ENCODE measurements around the gene TMEM272. TPM values are rescaled to one million over a fixed set of nuclear protein-coding genes. Genes with fewer than 3 reads are reported as not detected.

The TMEM272 gene
- polyA plus RNA-seq, 1 of the 3 experiments (the other 2 are of a cell fraction) = not detected

DNA sequence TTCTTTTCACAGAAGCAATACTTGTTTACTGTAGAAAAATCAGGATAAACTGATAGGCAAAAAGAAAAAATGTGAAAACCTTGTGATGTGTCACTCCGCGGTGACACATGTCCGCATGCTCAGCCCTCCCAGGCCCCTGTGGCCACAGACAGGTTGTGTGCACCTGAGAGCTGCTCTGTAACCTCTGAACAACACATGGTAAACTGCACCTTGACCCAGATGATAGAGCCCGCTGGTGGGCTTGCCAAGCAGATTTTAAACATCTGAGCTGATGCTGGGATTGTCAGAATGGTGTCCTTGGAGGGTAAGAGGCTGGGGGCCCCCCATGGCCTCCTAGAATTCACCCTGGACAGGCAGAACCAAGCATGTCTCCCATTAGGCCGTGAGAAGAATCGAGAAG, 74.8 kb downstream of the TMEM272 start:
- DNase-seq = no peak
- Histone ChIP-seq H3K4me2 (no peak overlapping the region), H3K36me3 (replicated peaks in 1 of 2; ENCODE audit: control insufficient read depth in 1 of 2, insufficient read depth in 2 of 2, low read length in 1 of 2) (peaks cover 7 to 9% of the 10 kb centered on the region in 2 experiments), H3K79me2 (ENCODE audit: insufficient read depth) (no peaks in the 10 kb centered on the region), H3K9ac (no peak overlapping the region), H3K27ac (ENCODE audit: low read depth in 2 of 2, low read length in 1 of 2) (no peak overlapping the region; a peak in 1 of 4 replicates), H2AFZ (ENCODE audit: low read depth) (no peak overlapping the region), H3K27me3 (ENCODE audit: insufficient read depth) (no peaks in the 10 kb centered on the region), H3F3A (replicated peaks; ENCODE audit: insufficient read depth) (no peaks in the 10 kb centered on the region), H3K4me1 (ENCODE audit: control insufficient read depth in 1 of 2, insufficient read depth in 2 of 2, low read depth in 1 of 2, low read length in 1 of 2) (peaks cover 0 to 7% of the 10 kb centered on the region in 2 experiments; a peak in 1 of 4 replicates), H4K20me1 (ENCODE audit: insufficient read depth) (no peaks in the 10 kb centered on the region), H3K9me3 (no peaks in the 10 kb centered on the region), H3K9me2 (no peaks in the 10 kb centered on the region), H3K4me3 (ENCODE audit: low read depth in 2 of 2, low read length in 1 of 2) (no peak overlapping the region)
- CTCF ChIA-PET = interaction anchor here (1.5 to 4.0 kb wide), 2 partner anchors 16 to 27 kb away, joined by 3 to 22 read pairs; no protein-coding TSS in a partner anchor
- POLR2A ChIA-PET = interaction anchor here (1.2 kb wide), 1 partner anchor 180 kb away, joined by 3 read pairs; no protein-coding TSS in a partner anchor
- 81% methylated on average over 5 of the region's 6 CpGs for WGBS (ENCODE audit: low lambda C conversion rate)
- TF ChIP-seq MXI1 (IDR thresholded peaks at IDR 0.05; ENCODE audit: low read depth, low read length) (no peak), CHD2 (IDR thresholded peaks at IDR 0.05; ENCODE audit: low read length, partially characterized antibody) (no peak), GABPA (IDR thresholded peaks at IDR 0.05; ENCODE audit: low read depth) (no peak)
- TF ChIP-seq, protein P1, sequence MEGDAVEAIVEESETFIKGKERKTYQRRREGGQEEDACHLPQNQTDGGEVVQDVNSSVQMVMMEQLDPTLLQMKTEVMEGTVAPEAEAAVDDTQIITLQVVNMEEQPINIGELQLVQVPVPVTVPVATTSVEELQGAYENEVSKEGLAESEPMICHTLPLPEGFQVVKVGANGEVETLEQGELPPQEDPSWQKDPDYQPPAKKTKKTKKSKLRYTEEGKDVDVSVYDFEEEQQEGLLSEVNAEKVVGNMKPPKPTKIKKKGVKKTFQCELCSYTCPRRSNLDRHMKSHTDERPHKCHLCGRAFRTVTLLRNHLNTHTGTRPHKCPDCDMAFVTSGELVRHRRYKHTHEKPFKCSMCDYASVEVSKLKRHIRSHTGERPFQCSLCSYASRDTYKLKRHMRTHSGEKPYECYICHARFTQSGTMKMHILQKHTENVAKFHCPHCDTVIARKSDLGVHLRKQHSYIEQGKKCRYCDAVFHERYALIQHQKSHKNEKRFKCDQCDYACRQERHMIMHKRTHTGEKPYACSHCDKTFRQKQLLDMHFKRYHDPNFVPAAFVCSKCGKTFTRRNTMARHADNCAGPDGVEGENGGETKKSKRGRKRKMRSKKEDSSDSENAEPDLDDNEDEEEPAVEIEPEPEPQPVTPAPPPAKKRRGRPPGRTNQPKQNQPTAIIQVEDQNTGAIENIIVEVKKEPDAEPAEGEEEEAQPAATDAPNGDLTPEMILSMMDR (IDR thresholded peaks at IDR 0.05) = no peak

DNA sequence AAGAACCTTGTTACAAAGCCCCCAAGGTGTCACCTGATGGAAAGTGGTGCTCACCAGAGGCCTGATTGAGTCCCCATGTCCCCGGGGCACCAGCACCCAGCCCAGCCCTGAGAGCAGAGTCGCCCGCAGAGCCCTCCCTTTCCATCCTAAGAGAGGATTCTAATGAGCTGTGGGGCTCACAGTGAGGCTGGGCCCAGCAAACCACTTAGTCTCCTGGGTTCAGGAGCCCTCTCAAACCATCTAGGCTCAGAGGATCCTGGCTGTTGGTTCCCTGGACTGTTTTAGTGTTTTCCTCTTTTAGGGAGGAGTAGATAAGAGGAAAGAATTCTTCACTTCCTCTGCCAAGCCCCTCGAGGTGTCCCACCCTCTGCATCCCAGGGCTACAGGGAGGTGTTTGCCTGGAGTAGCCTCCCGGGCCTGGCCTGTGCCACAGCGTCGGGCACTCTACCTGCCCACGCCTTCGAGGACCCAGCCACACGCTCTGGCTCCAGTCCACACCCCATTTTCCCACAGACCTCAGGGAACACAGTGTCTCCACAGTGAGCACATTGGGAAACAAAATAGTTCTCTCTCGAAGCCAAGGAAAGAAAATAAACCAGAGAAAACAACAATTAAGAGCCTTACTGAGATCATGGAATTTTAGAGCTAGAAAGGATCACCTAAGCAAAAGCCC, 75.4 kb downstream of the TMEM272 start:
- H3K36me3 ChIP-seq (replicated peaks in 1 of 2; ENCODE audit: control insufficient read depth in 1 of 2, insufficient read depth in 2 of 2, low read length in 1 of 2) = peaks cover 10 to 15% of the 10 kb centered on the region in 2 experiments
- peaks cover under 1% of the 10 kb centered on the region for H3F3A ChIP-seq (replicated peaks; ENCODE audit: insufficient read depth)
- DNase-seq = peak; percentile 52
- no peaks in the 10 kb centered on the region for H3K9me2 ChIP-seq
- no peaks in the 10 kb centered on the region for H3K9me3 ChIP-seq
- H3K9ac ChIP-seq = no peak overlapping the region
- H3K4me3 ChIP-seq (ENCODE audit: low read depth in 2 of 2, low read length in 1 of 2) = no peak overlapping the region
- WGBS (ENCODE audit: low lambda C conversion rate) = 78% methylated on average over 10 of the region's 11 CpGs
- CTCF ChIA-PET = interaction anchor here (1.5 to 4.0 kb wide), 2 partner anchors 17 to 28 kb away, joined by 3 to 22 read pairs; no protein-coding TSS in a partner anchor
- H3K4me2 ChIP-seq = no peak overlapping the region
- TF ChIP-seq, protein P2, sequence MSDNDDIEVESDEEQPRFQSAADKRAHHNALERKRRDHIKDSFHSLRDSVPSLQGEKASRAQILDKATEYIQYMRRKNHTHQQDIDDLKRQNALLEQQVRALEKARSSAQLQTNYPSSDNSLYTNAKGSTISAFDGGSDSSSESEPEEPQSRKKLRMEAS (IDR thresholded peaks at IDR 0.05; ENCODE audit: low read depth) = no peak
- TF ChIP-seq POLR2AphosphoS5 (IDR thresholded peaks at IDR 0.05; ENCODE audit: low read depth, low read length) = no peak
- TF ChIP-seq, protein P1 (IDR thresholded peaks at IDR 0.05) = no peak
- TF ChIP-seq TAF1 (IDR thresholded peaks at IDR 0.05; ENCODE audit: borderline replicate concordance, low read depth, low read length) = no peak
- no peak for TF ChIP-seq RCOR1 (IDR thresholded peaks at IDR 0.05; ENCODE audit: low read length)
- no peak for TF ChIP-seq MEF2A (IDR thresholded peaks at IDR 0.05; ENCODE audit: borderline replicate concordance, low read depth)
- TF ChIP-seq CHD2 (IDR thresholded peaks at IDR 0.05; ENCODE audit: low read length, partially characterized antibody) = no peak
- TF ChIP-seq, protein P3, sequence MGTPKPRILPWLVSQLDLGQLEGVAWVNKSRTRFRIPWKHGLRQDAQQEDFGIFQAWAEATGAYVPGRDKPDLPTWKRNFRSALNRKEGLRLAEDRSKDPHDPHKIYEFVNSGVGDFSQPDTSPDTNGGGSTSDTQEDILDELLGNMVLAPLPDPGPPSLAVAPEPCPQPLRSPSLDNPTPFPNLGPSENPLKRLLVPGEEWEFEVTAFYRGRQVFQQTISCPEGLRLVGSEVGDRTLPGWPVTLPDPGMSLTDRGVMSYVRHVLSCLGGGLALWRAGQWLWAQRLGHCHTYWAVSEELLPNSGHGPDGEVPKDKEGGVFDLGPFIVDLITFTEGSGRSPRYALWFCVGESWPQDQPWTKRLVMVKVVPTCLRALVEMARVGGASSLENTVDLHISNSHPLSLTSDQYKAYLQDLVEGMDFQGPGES (IDR thresholded peaks at IDR 0.05; ENCODE audit: low read depth, low read length) = no peak
- no peak for TF ChIP-seq YY1 (IDR thresholded peaks at IDR 0.05; ENCODE audit: low read depth)
- TF ChIP-seq ELF1 (IDR thresholded peaks at IDR 0.05) = no peak
- TF ChIP-seq FOXJ3 (CRISPR knock-in tag; IDR thresholded peaks at IDR 0.05) = no peak
- no peak for TF ChIP-seq GATA2 (CRISPR knock-in tag; IDR thresholded peaks at IDR 0.05)
- no peak for TF ChIP-seq NFIC (IDR thresholded peaks at IDR 0.05; ENCODE audit: borderline replicate concordance)
- no peak for TF ChIP-seq RAD21 (IDR thresholded peaks at IDR 0.05; ENCODE audit: low read length)
- H3K27me3 ChIP-seq (ENCODE audit: insufficient read depth) = no peaks in the 10 kb centered on the region
- peaks cover 4 to 7% of the 10 kb centered on the region in 2 experiments; a peak in 3 of 4 replicates for H3K4me1 ChIP-seq (ENCODE audit: control insufficient read depth in 1 of 2, insufficient read depth in 2 of 2, low read depth in 1 of 2, low read length in 1 of 2)
- POLR2A ChIA-PET = interaction anchor here (0.6 kb wide), 1 partner anchor 16 kb away, joined by 3 read pairs; no protein-coding TSS in a partner anchor
- no peak overlapping the region for H2AFZ ChIP-seq (ENCODE audit: low read depth)
- no peaks in the 10 kb centered on the region for H4K20me1 ChIP-seq (ENCODE audit: insufficient read depth)
- peak overlapping the region in 1 of 2 experiments; percentile 19; a peak in 1 of 4 replicates for H3K27ac ChIP-seq (ENCODE audit: low read depth in 2 of 2, low read length in 1 of 2)
- H3K79me2 ChIP-seq (ENCODE audit: insufficient read depth) = no peaks in the 10 kb centered on the region

Measured in SK-N-SH (cell line).